K562 (cell line): ENCODE measurements around the gene BRME1. TPM values are rescaled to one million over a fixed set of nuclear protein-coding genes. Genes with fewer than 3 reads are reported as not detected.

ENCODE experiments used
- ATAC-seq: fragments of 200-7000 bp; cut with Tn5 transposase; 3 replicates; pipeline ENCODE4 v1.9.1; 2020; ENCODE audit warnings: moderate library complexity
- BruUV-seq: library from RNA; stranded (reverse); fragments of 400-500 nt; replicated peaks from 2 replicates; lab custom pipeline; 2021; lab: Mats Ljungman, UMichigan
- CTCF ChIA-PET: fragments of 300-600 bp; formaldehyde crosslinking; extraction: SDS; loops from one replicate; lab custom pipeline; 2021; ENCODE audit warnings: low intra/inter-chr PET ratio; lab: Yijun Ruan, JAX
- POLR2A ChIA-PET: fragments of 300-600, 350-650 bp; sonication (Branson Sonifier 250); formaldehyde crosslinking; extraction: SDS; loops from one replicate; lab custom pipeline; 2021; ENCODE audit warnings: antibody characterized with exemption, inconsistent platforms; lab: Yijun Ruan, JAX
- DNase-seq, 4 experiments: peaks; one replicate each; pipeline versions ENCODE4 v3.0.0 to v3.0.0-alpha.2; 2011 to 2018; ENCODE audit warnings: low spot score in 3 of 4, mixed read lengths in 3 of 4; ENCODE audit errors: extremely low read depth in 1 of 4
- FAIRE-seq: peaks from 2 replicates; lab custom pipeline; 2011; peaks lifted over from hg19 to GRCh38; lab: Jason Lieb, UNC
- H2AFZ ChIP-seq: 2 replicates; pipeline ENCODE4 v1.6.0; 2011; ENCODE audit warnings: low read depth, low read length, control low read depth, inconsistent platforms
- H3K27ac ChIP-seq: fragments of 200-600 bp; 3 replicates; pipeline ENCODE4 v1.8.0; 2011; ENCODE audit warnings: low read depth, mild to moderate bottlenecking, control low read depth, inconsistent platforms, low read length, moderate library complexity, mixed read lengths; ENCODE audit errors: extremely low read depth
- H3K27me3 ChIP-seq, 2 experiments: fragments of 300-600 bp in 1 of 2; 2 replicates in 1 of 2; 3 replicates in 1 of 2; pipeline versions ENCODE4 v1.6.0 to v1.8.0; 2011; ENCODE audit warnings: inconsistent platforms in 2 of 2, low read length in 2 of 2, mild to moderate bottlenecking in 1 of 2, mixed read lengths in 1 of 2, moderate library complexity in 1 of 2; ENCODE audit not compliant: control insufficient read depth in 2 of 2, insufficient read depth in 2 of 2
- H3K36me3 ChIP-seq: fragments of 300-600 bp; 3 replicates; pipeline ENCODE4 v1.8.0; 2011; ENCODE audit warnings: mild to moderate bottlenecking, low read length, inconsistent platforms; ENCODE audit not compliant: control insufficient read depth, insufficient read depth
- H3K4me1 ChIP-seq, 2 experiments: fragments of 200-600 bp in 1 of 2; replicated peaks in 1 of 2; 2 replicates in 1 of 2; 3 replicates in 1 of 2; pipeline versions ENCODE4 v1.5.1 to v1.8.0; 2011; ENCODE audit warnings: inconsistent platforms in 2 of 2, low read length in 2 of 2, mild to moderate bottlenecking in 1 of 2, mixed read lengths in 1 of 2, moderate library complexity in 1 of 2; ENCODE audit not compliant: control insufficient read depth in 2 of 2, insufficient read depth in 2 of 2
- H3K4me2 ChIP-seq: 2 replicates; pipeline ENCODE4 v1.6.1; 2011; ENCODE audit warnings: low read length, control low read depth, inconsistent platforms, mixed read lengths; ENCODE audit not compliant: insufficient read depth
- H3K4me3 ChIP-seq: fragments of 200-600 bp; sonication (generic), shearing (Covaris generic); 2 replicates; pipeline ENCODE4 v1.5.1; 2016; ENCODE audit warnings: control low read depth, inconsistent platforms
- H3K79me2 ChIP-seq: fragments of 200-600 bp; 3 replicates; pipeline ENCODE4 v1.8.0; 2011; ENCODE audit warnings: low read length, inconsistent platforms; ENCODE audit not compliant: control insufficient read depth, insufficient read depth
- H3K9ac ChIP-seq, 2 experiments: 2 replicates each; pipeline versions ENCODE4 v1.6.0 to v1.6.1; 2011; ENCODE audit warnings: low read depth in 2 of 2, low read length in 2 of 2, control low read depth in 1 of 2, inconsistent platforms in 1 of 2, mild to moderate bottlenecking in 1 of 2, mixed read lengths in 1 of 2; ENCODE audit not compliant: insufficient read depth in 1 of 2
- H3K9me1 ChIP-seq: one replicate; pipeline ENCODE4 v1.6.0; 2011; ENCODE audit warnings: inconsistent platforms, mild to moderate bottlenecking, low read length, moderate library complexity; ENCODE audit not compliant: control insufficient read depth, insufficient read depth
- H3K9me3 ChIP-seq: replicated peaks from 2 replicates; pipeline ENCODE4 v1.5.1; 2011; ENCODE audit warnings: low read depth, low read length, inconsistent platforms; ENCODE audit not compliant: control insufficient read depth, insufficient read depth
- H4K20me1 ChIP-seq: replicated peaks from 2 replicates; pipeline ENCODE4 v1.6.1; 2011; ENCODE audit warnings: low read length, inconsistent platforms, mixed read lengths; ENCODE audit not compliant: control insufficient read depth, insufficient read depth
- ADNP ChIP-seq: fragments of 200-800 bp; sonication (Bioruptor generic); IDR thresholded peaks from 2 replicates; pipeline ENCODE4 v1.6.1; 2016; ENCODE audit warnings: missing genetic modification characterization, missing compliant biosample characterization
- EHMT2 ChIP-seq: fragments of 450-650 bp; IDR thresholded peaks from 2 replicates; pipeline ENCODE4 v1.6.1; 2018; ENCODE audit warnings: antibody characterized with exemption
- NR2F6 ChIP-seq: fragments of 450-650 bp; formaldehyde crosslinking; IDR thresholded peaks from 2 replicates; pipeline ENCODE4 v1.4.0; 2020; ENCODE audit warnings: mild to moderate bottlenecking
- THRAP3 ChIP-seq: fragments of 450-650 bp; IDR thresholded peaks from 2 replicates; pipeline ENCODE4 v1.6.1; 2016; ENCODE audit warnings: mild to moderate bottlenecking, inconsistent platforms, borderline replicate concordance
- ZNF24 ChIP-seq: fragments of 450-650 bp; IDR thresholded peaks from 2 replicates; pipeline ENCODE4 v1.6.1; 2016
- WGBS: fragments of 100-300 bp; shearing (Covaris generic); methylation state at CpG from one replicate; pipeline ENCODE4 v1.1.6; 2016; ENCODE audit warnings: low coverage, mixed read lengths; ENCODE audit not compliant: insufficient coverage; ENCODE audit errors: missing lambda C conversion rate; 5-methylcytosine and 5-hydroxymethylcytosine counted together
- in situ Hi-C: fragments of 300-500 bp; cut with MboI; formaldehyde crosslinking; loops from 4 replicates; pipeline ENCODE4 v1.15.0; 2018; ENCODE audit warnings: inconsistent platforms, mixed read lengths
- intact Hi-C: fragments of 100-400 bp; cut with micrococcal nuclease; formaldehyde crosslinking; loops from 2 replicates; pipeline ENCODE4 v1.14.2; 2022
- polyA plus RNA-seq, 8 experiments: library from polyadenylated mRNA; depleted of rRNA in 4 of 8; stranded (reverse) in 5 of 8; unstranded in 3 of 8; fragments of >200 nt; fragmentation: Nextera tagmentation in 2 of 8; fragmentation: Illumina TruSeq in 1 of 8; extraction: Ambion mirVana in 2 of 8; extraction: Trizol in 1 of 8; gene quantifications; 2 replicates each; pipeline versions ENCODE4 v1.2.1 to v1.2.3, GENCODE V29; 2011 to 2014; ENCODE audit warnings: inconsistent platforms in 1 of 8, missing spikeins in 1 of 8
- total RNA-seq, 7 experiments: library from RNA; depleted of rRNA in 6 of 7; stranded (reverse); fragments of >200 nt in 6 of 7; fragmentation: Illumina TruSeq in 2 of 7; extraction: Trizol in 2 of 7; gene quantifications; 2 replicates each; pipeline versions ENCODE4 v1.2.1 to v1.2.3, GENCODE V29; 2011 to 2021; ENCODE audit warnings: low replicate concordance in 1 of 7
- TF ChIP-seq, protein P1 (sequence below): fragments of 250-450 bp; sonication (Bioruptor Pico); IDR thresholded peaks from 2 replicates; pipeline ENCODE4 v1.6.1; 2021; ENCODE audit warnings: mild to moderate bottlenecking
- TF ChIP-seq, protein P2 (sequence below): sonication (generic); formaldehyde crosslinking; IDR thresholded peaks from 2 replicates; pipeline ENCODE4 v1.8.0; 2022; ENCODE audit warnings: mild to moderate bottlenecking, missing genetic modification reagents

BRME1 gene
- total and polyA plus RNA-seq, 9 of the 15 experiments (the other 6 are each of a cell fraction or from before 2014, with no cell fraction given): 0.75 to 6.1 (median 3.6) TPM

DNA sequence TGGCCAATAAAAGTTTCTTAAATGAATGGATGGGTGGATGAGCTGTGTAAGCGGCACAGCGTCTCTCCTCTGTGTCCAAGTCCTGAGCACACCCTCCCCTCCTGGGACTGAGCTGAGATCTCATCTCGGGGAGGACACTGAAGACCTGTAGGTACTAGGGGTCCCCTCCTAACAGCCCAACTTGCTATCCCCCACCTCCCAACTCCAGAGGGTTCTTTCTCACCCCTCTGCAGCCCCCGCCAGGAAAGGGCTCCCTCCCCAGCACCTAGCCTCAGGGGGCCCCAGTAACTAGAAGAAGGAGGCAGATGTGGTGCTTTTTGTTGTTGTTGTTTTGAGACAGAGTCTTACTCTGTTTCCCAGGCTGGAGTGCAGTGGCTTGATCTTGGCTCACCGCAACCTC, 30.1 kb downstream of the BRME1 start:
- no peaks in the 10 kb centered on the region for H3K79me2 ChIP-seq
- H3K9me3 ChIP-seq: no peaks in the 10 kb centered on the region
- H3K36me3 ChIP-seq: no peaks in the 10 kb centered on the region
- CTCF ChIA-PET: no interaction called here
- no peak for FAIRE-seq
- H3K4me3 ChIP-seq: no peak overlapping the region
- H3K27ac ChIP-seq: no peak overlapping the region
- peak overlapping the region in 1 of 2 experiments; percentile 20; a peak in 1 of 4 replicates for H3K9ac ChIP-seq
- H2AFZ ChIP-seq: no peak overlapping the region
- peaks cover 11 to 40% of the 10 kb centered on the region in 2 experiments for H3K4me1 ChIP-seq
- H3K27me3 ChIP-seq: no peaks in the 10 kb centered on the region; a peak in 1 of 5 replicates
- POLR2A ChIA-PET: interaction anchor here (0.7 kb wide), 1 partner anchor 255 kb away, joined by 3 read pairs; no protein-coding TSS in a partner anchor
- no peak for DNase-seq
- in situ Hi-C loops: loop anchor here (5.0 to 10.0 kb wide), 2 partner anchors 471 to 609 kb away; no protein-coding TSS in a partner anchor
- H3K9me1 ChIP-seq: no peaks in the 10 kb centered on the region
- intact Hi-C loops: no loop called here
- ATAC-seq: no peak
- TF ChIP-seq NR2F6 (CRISPR knock-in tag) (no peak), ADNP (tag) (0 out of 2 replicates have a peak, but pooled peaks have one; percentile 23)
- WGBS: 66% methylated on average over 4 of the region's 5 CpGs
- BruUV-seq: no TSS peak
- H4K20me1 ChIP-seq: no peaks in the 10 kb centered on the region
- no peak overlapping the region for H3K4me2 ChIP-seq

DNA sequence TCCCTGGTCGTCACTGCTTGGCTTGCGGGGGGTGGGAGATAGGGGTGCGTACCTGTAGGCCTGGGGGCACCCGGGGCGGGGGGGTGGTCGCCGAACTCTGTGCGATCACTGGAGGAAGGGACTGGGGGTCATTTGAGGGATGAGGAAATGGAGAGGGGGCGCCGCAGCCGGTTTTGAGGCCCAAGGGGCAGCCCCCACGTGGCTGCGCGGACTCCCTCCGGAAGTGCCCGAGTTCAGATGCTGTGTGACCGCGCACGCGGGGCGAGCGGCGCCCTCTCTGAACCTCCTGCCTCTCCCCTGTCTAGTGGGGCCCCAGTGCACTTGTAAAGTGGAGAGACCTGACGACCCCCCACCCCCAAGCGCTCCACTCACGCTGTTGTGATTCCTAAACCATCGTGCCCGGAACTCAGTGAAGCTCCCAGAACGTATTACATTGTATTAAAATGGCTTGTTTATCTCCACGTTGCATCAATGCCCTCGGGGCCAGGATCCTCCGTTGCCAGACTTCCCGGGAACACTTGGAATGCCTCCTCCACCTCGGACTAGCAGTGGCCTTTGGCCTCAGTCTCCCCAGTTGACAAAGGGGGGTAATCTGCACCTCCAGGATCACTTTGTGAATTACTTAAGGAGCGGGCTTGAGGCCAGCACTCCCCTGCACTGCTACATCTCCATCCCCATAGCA, 31.9 kb downstream of the BRME1 start:
- ATAC-seq (no peak), FAIRE-seq (no peak), DNase-seq (no peak)
- ChIA-PET POLR2A (interaction anchor here (0.7 kb wide), 1 partner anchor 122 kb away, joined by 3 read pairs; no protein-coding TSS in a partner anchor), CTCF (no interaction called here)
- BruUV-seq: no TSS peak
- Histone ChIP-seq H2AFZ (no peak overlapping the region), H3K4me3 (no peak overlapping the region), H3K27ac (no peak overlapping the region), H3K9me1 (no peaks in the 10 kb centered on the region), H3K9me3 (no peaks in the 10 kb centered on the region), H4K20me1 (no peaks in the 10 kb centered on the region), H3K9ac (no peak overlapping the region), H3K4me2 (no peak overlapping the region), H3K36me3 (no peaks in the 10 kb centered on the region), H3K79me2 (no peaks in the 10 kb centered on the region), H3K27me3 (no peaks in the 10 kb centered on the region), H3K4me1 (peaks cover 6 to 36% of the 10 kb centered on the region in 2 experiments)
- intact Hi-C loops (no loop called here), in situ Hi-C loops (loop anchor here (10.0 kb wide), 1 partner anchor 611 kb away; no protein-coding TSS in a partner anchor)
- 50% methylated on average over 12 of the region's 35 CpGs for WGBS
- TF ChIP-seq, protein P1, sequence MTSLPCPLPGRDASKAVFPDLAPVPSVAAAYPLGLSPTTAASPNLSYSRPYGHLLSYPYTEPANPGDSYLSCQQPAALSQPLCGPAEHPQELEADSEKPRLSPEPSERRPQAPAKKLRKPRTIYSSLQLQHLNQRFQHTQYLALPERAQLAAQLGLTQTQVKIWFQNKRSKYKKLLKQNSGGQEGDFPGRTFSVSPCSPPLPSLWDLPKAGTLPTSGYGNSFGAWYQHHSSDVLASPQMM (CRISPR knock-in tag): no peak
- TF ChIP-seq EHMT2 (no peak), ZNF24 (no peak), THRAP3 (no peak)
- TF ChIP-seq, protein P2, sequence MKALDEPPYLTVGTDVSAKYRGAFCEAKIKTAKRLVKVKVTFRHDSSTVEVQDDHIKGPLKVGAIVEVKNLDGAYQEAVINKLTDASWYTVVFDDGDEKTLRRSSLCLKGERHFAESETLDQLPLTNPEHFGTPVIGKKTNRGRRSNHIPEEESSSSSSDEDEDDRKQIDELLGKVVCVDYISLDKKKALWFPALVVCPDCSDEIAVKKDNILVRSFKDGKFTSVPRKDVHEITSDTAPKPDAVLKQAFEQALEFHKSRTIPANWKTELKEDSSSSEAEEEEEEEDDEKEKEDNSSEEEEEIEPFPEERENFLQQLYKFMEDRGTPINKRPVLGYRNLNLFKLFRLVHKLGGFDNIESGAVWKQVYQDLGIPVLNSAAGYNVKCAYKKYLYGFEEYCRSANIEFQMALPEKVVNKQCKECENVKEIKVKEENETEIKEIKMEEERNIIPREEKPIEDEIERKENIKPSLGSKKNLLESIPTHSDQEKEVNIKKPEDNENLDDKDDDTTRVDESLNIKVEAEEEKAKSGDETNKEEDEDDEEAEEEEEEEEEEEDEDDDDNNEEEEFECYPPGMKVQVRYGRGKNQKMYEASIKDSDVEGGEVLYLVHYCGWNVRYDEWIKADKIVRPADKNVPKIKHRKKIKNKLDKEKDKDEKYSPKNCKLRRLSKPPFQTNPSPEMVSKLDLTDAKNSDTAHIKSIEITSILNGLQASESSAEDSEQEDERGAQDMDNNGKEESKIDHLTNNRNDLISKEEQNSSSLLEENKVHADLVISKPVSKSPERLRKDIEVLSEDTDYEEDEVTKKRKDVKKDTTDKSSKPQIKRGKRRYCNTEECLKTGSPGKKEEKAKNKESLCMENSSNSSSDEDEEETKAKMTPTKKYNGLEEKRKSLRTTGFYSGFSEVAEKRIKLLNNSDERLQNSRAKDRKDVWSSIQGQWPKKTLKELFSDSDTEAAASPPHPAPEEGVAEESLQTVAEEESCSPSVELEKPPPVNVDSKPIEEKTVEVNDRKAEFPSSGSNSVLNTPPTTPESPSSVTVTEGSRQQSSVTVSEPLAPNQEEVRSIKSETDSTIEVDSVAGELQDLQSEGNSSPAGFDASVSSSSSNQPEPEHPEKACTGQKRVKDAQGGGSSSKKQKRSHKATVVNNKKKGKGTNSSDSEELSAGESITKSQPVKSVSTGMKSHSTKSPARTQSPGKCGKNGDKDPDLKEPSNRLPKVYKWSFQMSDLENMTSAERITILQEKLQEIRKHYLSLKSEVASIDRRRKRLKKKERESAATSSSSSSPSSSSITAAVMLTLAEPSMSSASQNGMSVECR (CRISPR knock-in tag): no peak
